ENCODE measurements around the gene STARD8. TPM values are rescaled to one million over a fixed set of nuclear protein-coding genes. Genes with fewer than 3 reads are reported as not detected.

Gene STARD8
- total and polyA plus RNA-seq, 4 donors: 1.8 to 10.7 (median 8.3) TPM

- no peak overlapping the region for H3K27ac ChIP-seq (ENCODE audit: low read depth in 1 of 2, low read length in 2 of 2)
- H3K36me3 ChIP-seq (ENCODE audit: control insufficient read depth in 4 of 4, insufficient read depth in 3 of 4, low read depth in 1 of 4, low read length in 3 of 4): no peaks in the 10 kb centered on the region
- H3K9me3 ChIP-seq (ENCODE audit: control insufficient read depth in 4 of 4, low read length in 3 of 4): no peaks in the 10 kb centered on the region
- TF ChIP-seq NR2F2 (IDR thresholded peaks at IDR 0.05) (no peak), RXRA (IDR thresholded peaks at IDR 0.05) (no peak), EGR1 (IDR thresholded peaks at IDR 0.05; ENCODE audit: low read depth in 2 of 2) (no peak), GABPA (IDR thresholded peaks at IDR 0.05 in 1 of 2, conservative IDR thresholded peaks at IDR 0.05 in 1 of 2) (no peak), ZBTB33 (IDR thresholded peaks at IDR 0.05) (no peak), MAX (IDR thresholded peaks at IDR 0.05) (no peak), HNF4G (IDR thresholded peaks at IDR 0.05) (no peak), FOXA2 (IDR thresholded peaks at IDR 0.05) (no peak), ATF3 (IDR thresholded peaks at IDR 0.05) (no peak), HNF4A (conservative IDR thresholded peaks at IDR 0.05) (no peak), CTCF (IDR thresholded peaks at IDR 0.05; ENCODE audit: low read depth, low read length, missing input control) (no peak), TAF1 (conservative IDR thresholded peaks at IDR 0.05) (no peak), RAD21 (IDR thresholded peaks at IDR 0.05) (no peak)
- no peaks in the 10 kb centered on the region for H3K4me1 ChIP-seq (ENCODE audit: control insufficient read depth in 4 of 4, insufficient read depth in 4 of 4, low read length in 3 of 4)
- H3K27me3 ChIP-seq (ENCODE audit: control insufficient read depth in 4 of 4, insufficient read depth in 4 of 4, low read length in 3 of 4): no peaks in the 10 kb centered on the region
- WGBS: 89% methylated on average over 7 of the region's 7 CpGs
- no peak overlapping the region for H3K9ac ChIP-seq (ENCODE audit: low read depth in 1 of 2, low read length in 2 of 2)
- no peak overlapping the region for H3K4me3 ChIP-seq (ENCODE audit: low read depth in 1 of 3, low read length in 3 of 3)
- no peak for DNase-seq (ENCODE audit: low spot score)
These were observed 100.6 kb downstream of the STARD8 start for GRCh38 chrX:68748030-68748429.

GRCh38 chrX:68749426-68749825, 102.0 kb downstream of the STARD8 start:
- WGBS: 96% methylated on average over 3 of the region's 3 CpGs
- no peak for DNase-seq (ENCODE audit: low spot score)
- no peak overlapping the region for H3K27ac ChIP-seq (ENCODE audit: low read depth in 1 of 2, low read length in 2 of 2)

More at GRCh38 chrX:68749426-68749825, 102.0 kb downstream of the STARD8 start:
- TF ChIP-seq NR2F2 (IDR thresholded peaks at IDR 0.05) (no peak), HNF4A (conservative IDR thresholded peaks at IDR 0.05) (no peak), RAD21 (IDR thresholded peaks at IDR 0.05) (no peak), MAX (IDR thresholded peaks at IDR 0.05) (no peak), GABPA (IDR thresholded peaks at IDR 0.05 in 1 of 2, conservative IDR thresholded peaks at IDR 0.05 in 1 of 2) (no peak)
- Histone ChIP-seq H3K9me3 (ENCODE audit: control insufficient read depth in 4 of 4, low read length in 3 of 4) (no peaks in the 10 kb centered on the region), H3K9ac (ENCODE audit: low read depth in 1 of 2, low read length in 2 of 2) (no peak overlapping the region), H3K27me3 (ENCODE audit: control insufficient read depth in 4 of 4, insufficient read depth in 4 of 4, low read length in 3 of 4) (no peaks in the 10 kb centered on the region), H3K4me1 (ENCODE audit: control insufficient read depth in 4 of 4, insufficient read depth in 4 of 4, low read length in 3 of 4) (no peaks in the 10 kb centered on the region), H3K36me3 (ENCODE audit: control insufficient read depth in 4 of 4, insufficient read depth in 3 of 4, low read depth in 1 of 4, low read length in 3 of 4) (no peaks in the 10 kb centered on the region), H3K4me3 (ENCODE audit: low read depth in 1 of 3, low read length in 3 of 3) (no peak overlapping the region)

Measured in liver (tissue), 9 donors.